CD14-positive monocyte (primary cell): ENCODE measurements around the gene TMCC3. TPM values are rescaled to one million over a fixed set of nuclear protein-coding genes. Genes with fewer than 3 reads are reported as not detected.
A peak's percentile ranks its signal among the peaks of the same experiment; 100 is the strongest.

Experiments used
- DNase-seq, 3 donors: peaks; one replicate each; pipeline ENCODE4 v3.0.0-alpha.2; 2011 to 2022
- H2AFZ ChIP-seq: 2 replicates; pipeline ENCODE4 v1.6.0; 2012; ENCODE audit warnings: mild to moderate bottlenecking, low read depth, low read length, inconsistent platforms; ENCODE audit not compliant: insufficient read depth, poor library complexity, severe bottlenecking
- H3K27ac ChIP-seq, 2 donors: 1 replicate in 1 of 2; 2 replicates in 1 of 2; pipeline ENCODE4 v1.5.1; 2012 to 2013; ENCODE audit warnings: low read length in 2 of 2, control low read depth in 1 of 2, inconsistent platforms in 1 of 2, low read depth in 1 of 2, mild to moderate bottlenecking in 1 of 2
- H3K27me3 ChIP-seq, 2 donors: one replicate each; pipeline versions ENCODE4 v1.6.0 to v1.6.1; 2011 to 2013; ENCODE audit warnings: low read length in 2 of 2; ENCODE audit not compliant: control insufficient read depth in 2 of 2, insufficient read depth in 2 of 2
- H3K36me3 ChIP-seq, 2 donors: replicated peaks in 1 of 2; 1 replicate in 1 of 2; 2 replicates in 1 of 2; pipeline versions ENCODE4 v1.5.1 to v1.6.1; 2012 to 2013; ENCODE audit warnings: low read length in 2 of 2, control low read depth in 1 of 2, inconsistent platforms in 1 of 2, mild to moderate bottlenecking in 1 of 2; ENCODE audit not compliant: insufficient read depth in 2 of 2, control insufficient read depth in 1 of 2
- H3K4me1 ChIP-seq, 2 donors: 1 replicate in 1 of 2; 2 replicates in 1 of 2; pipeline versions ENCODE4 v1.5.1 to v1.6.1; 2012 to 2013; ENCODE audit warnings: low read length in 2 of 2, control low read depth in 1 of 2, inconsistent platforms in 1 of 2, mild to moderate bottlenecking in 1 of 2, moderate library complexity in 1 of 2; ENCODE audit not compliant: insufficient read depth in 2 of 2, control insufficient read depth in 1 of 2
- H3K4me2 ChIP-seq: replicated peaks from 2 replicates; pipeline ENCODE3; 2012; ENCODE audit warnings: low read length, moderate library complexity, mild to moderate bottlenecking; ENCODE audit not compliant: poor library complexity, severe bottlenecking; ENCODE audit errors: extremely low read depth
- H3K4me3 ChIP-seq, 3 experiments: fragments of 200-600 bp in 1 of 3; sonication (generic) in 1 of 3; replicated peaks in 1 of 3; 1 replicate in 2 of 3; 2 replicates in 1 of 3; pipeline ENCODE4 v1.5.1; 2011 to 2013; ENCODE audit warnings: low read length in 3 of 3, mild to moderate bottlenecking in 3 of 3, control low read depth in 2 of 3, low read depth in 2 of 3, inconsistent platforms in 1 of 3, moderate library complexity in 1 of 3
- H3K79me2 ChIP-seq: 2 replicates; pipeline ENCODE4 v1.6.0; 2012; ENCODE audit warnings: mild to moderate bottlenecking, control low read depth, inconsistent platforms, low read length, moderate library complexity; ENCODE audit not compliant: insufficient read depth
- H3K9ac ChIP-seq: 2 replicates; pipeline ENCODE4 v1.6.0; 2017; ENCODE audit warnings: low read length, mild to moderate bottlenecking; ENCODE audit not compliant: insufficient read depth, poor library complexity, severe bottlenecking
- H3K9me3 ChIP-seq, 2 donors: replicated peaks in 1 of 2; 1 replicate in 1 of 2; 2 replicates in 1 of 2; pipeline versions ENCODE4 v1.5.1 to v1.6.1; 2012 to 2013; ENCODE audit warnings: low read length in 2 of 2, control low read depth in 1 of 2; ENCODE audit not compliant: control insufficient read depth in 1 of 2, insufficient read depth in 1 of 2
- H4K20me1 ChIP-seq: 2 replicates; pipeline ENCODE4 v1.6.0; 2012; ENCODE audit warnings: mild to moderate bottlenecking, low read length, control low read depth, moderate library complexity; ENCODE audit not compliant: insufficient read depth
- H3K27ac Mint-ChIP-seq, 7 donors: one replicate each; pipeline ENCODE4 v1.8.0; 2020; ENCODE audit warnings: mild to moderate bottlenecking in 7 of 7, mixed read lengths in 7 of 7, moderate library complexity in 6 of 7, inconsistent platforms in 2 of 7
- H3K27me3 Mint-ChIP-seq, 3 donors: one replicate each; pipeline ENCODE4 v1.8.0; 2021 to 2022; ENCODE audit warnings: low read depth in 3 of 3, mild to moderate bottlenecking in 3 of 3, mixed read lengths in 3 of 3, moderate library complexity in 3 of 3, inconsistent platforms in 1 of 3
- H3K36me3 Mint-ChIP-seq, 2 donors: one replicate each; pipeline ENCODE4 v1.8.0; 2020; ENCODE audit warnings: mixed read lengths in 2 of 2, inconsistent platforms in 1 of 2, mild to moderate bottlenecking in 1 of 2
- H3K4me1 Mint-ChIP-seq: one replicate; pipeline ENCODE4 v1.8.0; 2020; ENCODE audit warnings: mild to moderate bottlenecking, mixed read lengths
- H3K4me3 Mint-ChIP-seq, 2 donors: one replicate each; pipeline ENCODE4 v1.8.0; 2020; ENCODE audit warnings: mild to moderate bottlenecking in 2 of 2, mixed read lengths in 2 of 2, moderate library complexity in 1 of 2
- H3K9me3 Mint-ChIP-seq, 7 donors: one replicate each; pipeline ENCODE4 v1.8.0; 2020 to 2022; ENCODE audit warnings: mixed read lengths in 7 of 7, mild to moderate bottlenecking in 6 of 7, moderate library complexity in 6 of 7, inconsistent platforms in 2 of 7
- CTCF ChIP-seq: fragments of 200-600 bp; IDR thresholded peaks from one replicate; pipeline ENCODE4 v1.8.0; 2022; ENCODE audit warnings: antibody characterized with exemption, mild to moderate bottlenecking
- WGBS: methylation state at CpG from one replicate; pipeline ENCODE4 v1.1.5; 2013; ENCODE audit warnings: missing lambda C conversion rate; ENCODE audit not compliant: insufficient coverage; 5-methylcytosine and 5-hydroxymethylcytosine counted together
- intact Hi-C, 2 donors: fragments of 100-400 bp; cut with micrococcal nuclease; formaldehyde crosslinking; loops; one replicate each; pipeline versions ENCODE4 v1.15.0 to v1.15.1; 2023
- polyA plus RNA-seq, 3 donors: library from polyadenylated mRNA; depleted of rRNA in 1 of 3; unstranded in 2 of 3; stranded (reverse) in 1 of 3; fragments of 300-500 nt in 2 of 3; fragments of >200 nt in 1 of 3; fragmentation: Illumina TruSeq in 2 of 3; gene quantifications; 1 replicate in 2 of 3; 2 replicates in 1 of 3; pipeline ENCODE4 v1.2.3, GENCODE V29; 2012 to 2021

Gene TMCC3
- polyA plus RNA-seq, 3 donors, result 3.4 to 14.7 (median 7.1) TPM

- Histone ChIP-seq H3K79me2 (no peaks in the 10 kb centered on the region), H3K27ac (no peak overlapping the region), H3K4me3 (no peak overlapping the region), H3K4me1 (no peaks in the 10 kb centered on the region), H3K27me3 (no peaks in the 10 kb centered on the region), H3K9ac (no peak overlapping the region), H3K4me2 (no peak overlapping the region), H2AFZ (no peak overlapping the region), H3K9me3 (no peaks in the 10 kb centered on the region), H3K36me3 (no peaks in the 10 kb centered on the region), H4K20me1 (peaks cover 4% of the 10 kb centered on the region)
- no peak for DNase-seq
- H3K27me3 Mint-ChIP-seq, result peaks cover 0 to 5% (median 1%) of the 10 kb centered on the region in 3 donors
- TF ChIP-seq CTCF, result no peak
- H3K27ac Mint-ChIP-seq, result no peak overlapping the region
- H3K36me3 Mint-ChIP-seq, result peaks cover 0 to 2% of the 10 kb centered on the region in 2 donors
- H3K9me3 Mint-ChIP-seq, result peaks cover 0 to 5% (median 0%) of the 10 kb centered on the region in 7 donors
- no peaks in the 10 kb centered on the region for H3K4me1 Mint-ChIP-seq
- 100% methylated on average over 3 of the region's 3 CpGs for WGBS
- intact Hi-C loops, result no loop called here
- H3K4me3 Mint-ChIP-seq, result peak overlapping the region in 1 of 2 donors; percentile 41
Measured at GRCh38 chr12:94585626-94586025, 64.7 kb downstream of the TMCC3 start.

- no peak overlapping the region for H3K9ac ChIP-seq
- H2AFZ ChIP-seq, result no peak overlapping the region
- no peaks in the 10 kb centered on the region for H3K9me3 ChIP-seq
- H3K9me3 Mint-ChIP-seq, result peaks cover 0 to 5% (median 0%) of the 10 kb centered on the region in 7 donors
- TF ChIP-seq CTCF, result no peak
- H3K4me3 ChIP-seq, result no peak overlapping the region
- no peak overlapping the region for H3K27ac Mint-ChIP-seq
- H3K4me3 Mint-ChIP-seq, result no peak overlapping the region
- no peak overlapping the region for H3K27ac ChIP-seq
- intact Hi-C loops, result no loop called here
- DNase-seq, result no peak
- peaks cover 0 to 2% of the 10 kb centered on the region in 2 donors for H3K36me3 Mint-ChIP-seq
- no peaks in the 10 kb centered on the region for H3K4me1 Mint-ChIP-seq
- no peak overlapping the region for H3K4me2 ChIP-seq
- 100% methylated on average over 2 of the region's 5 CpGs for WGBS
- H3K27me3 Mint-ChIP-seq, result peaks cover 0 to 5% (median 3%) of the 10 kb centered on the region in 3 donors
- H3K4me1 ChIP-seq, result no peaks in the 10 kb centered on the region
- peaks cover 4% of the 10 kb centered on the region for H4K20me1 ChIP-seq
- no peaks in the 10 kb centered on the region for H3K79me2 ChIP-seq
- no peaks in the 10 kb centered on the region for H3K27me3 ChIP-seq
- H3K36me3 ChIP-seq, result no peaks in the 10 kb centered on the region
Measured at GRCh38 chr12:94584377-94584776, 66.0 kb downstream of the TMCC3 start.
